GM18511 (cell line): ENCODE measurements around the gene SFT2D2.
"Not testable (repeated sequence)": the region's sequence is repeated elsewhere in the genome, so short reads cannot be mapped to it uniquely, and the experiment has no call there.

ENCODE experiments used
- ATAC-seq: cut with Tn5 transposase; IDR thresholded peaks from one replicate; pipeline ENCODE4 v1.9.1; 2021; ENCODE audit warnings: mild to moderate bottlenecking, moderate library complexity; ENCODE audit not compliant: unreplicated experiment

Gene SFT2D2

DNA sequence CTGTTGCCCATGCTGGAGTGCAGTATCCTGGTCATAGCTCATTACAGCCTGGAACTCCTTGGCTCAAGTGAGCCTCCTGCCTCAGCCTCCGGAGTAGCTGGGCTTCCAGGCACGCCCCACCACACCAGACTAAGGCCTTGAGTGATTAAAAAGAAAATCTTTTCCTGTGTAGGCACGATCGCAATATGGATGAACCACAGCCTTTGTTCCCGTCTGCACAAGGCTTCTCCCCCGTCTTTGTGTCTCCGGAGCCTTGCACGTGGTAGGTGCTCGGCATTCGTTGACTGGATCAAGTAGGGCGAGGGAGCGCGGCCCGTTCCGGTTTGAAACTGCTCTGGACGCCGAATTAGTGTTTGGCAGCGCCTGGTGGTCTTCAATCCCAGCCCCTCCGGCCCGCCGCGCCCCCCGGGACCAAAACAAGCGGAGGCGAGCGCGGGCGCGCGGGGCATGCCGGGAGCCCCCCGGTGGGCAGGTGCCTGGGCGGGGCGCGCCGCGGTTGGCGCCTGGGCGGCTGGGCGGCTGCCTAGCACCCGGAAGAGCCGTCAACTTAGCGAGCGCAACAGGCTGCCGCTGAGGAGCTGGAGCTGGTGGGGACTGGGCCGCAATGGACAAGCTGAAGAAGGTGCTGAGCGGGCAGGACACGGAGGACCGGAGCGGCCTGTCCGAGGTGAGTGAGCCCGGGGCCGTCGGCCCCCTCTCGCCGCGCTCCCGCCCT is at the start of gene SFT2D2:
TSS of gene SFT2D2 (plus strand) at position 529 of the 715 bp plus-strand sequence. CDS start at position 605, 76 bp downstream.
- peak; percentile 84 for ATAC-seq

DNA sequence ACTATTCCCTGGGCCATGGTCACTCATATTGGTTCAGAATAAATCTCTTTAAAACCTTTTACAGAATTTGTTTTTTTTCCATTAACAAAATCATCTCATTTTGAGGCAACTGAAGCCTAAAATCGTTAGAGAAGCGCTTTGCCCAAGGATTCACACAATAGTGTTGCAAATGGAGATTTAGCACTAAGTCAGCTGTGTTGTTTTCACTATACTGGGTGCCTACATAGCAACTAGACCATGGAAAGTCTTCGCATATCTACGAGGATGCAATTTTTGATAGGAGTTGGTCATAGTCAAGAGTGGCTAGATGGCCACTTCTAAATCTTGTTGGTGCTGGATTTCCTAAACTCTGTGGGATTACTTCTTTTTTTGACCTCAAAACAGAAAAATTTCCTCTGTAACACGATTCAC is 47.6 kb upstream of the SFT2D2 start:
- no peak for ATAC-seq

DNA sequence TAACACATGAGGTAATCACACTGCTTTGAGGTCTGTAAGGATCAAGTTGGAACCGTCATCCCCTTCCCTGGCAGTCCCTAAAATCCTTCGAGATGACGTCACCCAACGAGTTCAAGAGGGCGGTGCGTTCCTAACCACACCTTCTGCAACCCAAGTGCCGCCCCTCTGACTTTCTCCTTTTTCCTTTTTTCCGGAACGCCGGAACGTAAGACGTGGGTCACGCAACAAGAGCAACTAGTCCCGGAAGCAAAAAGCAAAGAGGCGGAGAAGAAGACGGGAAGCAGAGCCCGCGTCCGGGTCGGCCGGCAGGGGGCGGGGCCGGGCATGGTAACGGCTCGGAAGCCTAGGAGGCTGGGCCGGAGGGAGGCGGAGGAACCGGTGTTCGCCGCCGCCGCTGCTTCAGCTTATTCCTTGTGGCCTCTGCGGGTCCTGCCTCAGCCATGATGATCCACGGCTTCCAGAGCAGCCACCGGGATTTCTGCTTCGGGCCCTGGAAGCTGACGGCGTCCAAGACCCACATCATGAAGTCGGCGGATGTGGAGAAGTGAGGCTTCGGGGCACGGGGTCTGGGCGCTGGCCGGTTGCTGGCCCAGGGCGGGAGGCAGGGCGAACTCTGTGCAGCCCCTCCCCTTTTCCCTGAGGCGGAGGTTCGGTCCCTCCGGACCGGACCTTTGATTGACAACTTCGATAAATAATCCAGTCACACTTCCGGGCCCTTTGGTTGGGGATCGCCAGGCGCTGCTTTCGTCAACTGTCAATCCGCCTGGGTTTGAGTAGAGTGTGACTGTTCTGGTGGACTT is 47.0 kb upstream of the SFT2D2 start, which contains the start of gene TIPRL:
TSS of gene TIPRL (plus strand) at position 325 of the 800 bp plus-strand sequence. CDS start at position 441, 116 bp downstream.
- peak; percentile 91 for ATAC-seq

DNA sequence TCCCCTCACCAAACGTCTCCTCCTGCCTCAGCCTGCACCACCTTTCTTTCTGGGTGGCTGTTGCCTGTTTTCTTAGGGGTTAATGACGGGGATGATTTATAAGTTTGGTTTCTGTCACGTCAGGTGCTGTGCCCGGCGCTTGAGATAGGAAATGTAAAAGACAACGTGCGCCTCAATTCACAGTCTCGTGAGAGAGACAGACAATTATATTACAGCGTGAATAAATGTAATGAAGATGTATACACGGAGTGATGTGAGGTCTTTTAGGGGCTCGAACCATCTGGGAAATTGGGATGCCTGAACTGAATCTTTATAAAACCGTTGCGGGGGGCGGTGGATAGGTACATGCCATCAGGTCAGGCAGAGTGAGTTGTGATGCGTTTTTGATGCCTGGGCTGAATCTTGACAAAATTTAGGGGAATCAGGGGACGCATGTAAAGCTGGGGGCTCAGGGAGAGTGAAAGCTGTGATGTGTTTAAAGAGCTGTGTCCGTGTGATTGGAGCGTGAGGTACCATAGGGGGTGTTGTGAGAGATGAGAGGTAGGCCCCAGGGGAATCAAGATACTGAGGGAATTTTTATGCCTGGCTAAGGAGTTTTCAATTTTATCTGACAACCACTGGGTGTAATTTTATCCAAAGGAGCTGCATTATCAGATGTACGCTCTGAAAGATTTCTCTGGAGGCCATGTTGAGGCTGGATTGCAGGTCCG is 46.2 kb upstream of the SFT2D2 start:
- no peak for ATAC-seq

DNA sequence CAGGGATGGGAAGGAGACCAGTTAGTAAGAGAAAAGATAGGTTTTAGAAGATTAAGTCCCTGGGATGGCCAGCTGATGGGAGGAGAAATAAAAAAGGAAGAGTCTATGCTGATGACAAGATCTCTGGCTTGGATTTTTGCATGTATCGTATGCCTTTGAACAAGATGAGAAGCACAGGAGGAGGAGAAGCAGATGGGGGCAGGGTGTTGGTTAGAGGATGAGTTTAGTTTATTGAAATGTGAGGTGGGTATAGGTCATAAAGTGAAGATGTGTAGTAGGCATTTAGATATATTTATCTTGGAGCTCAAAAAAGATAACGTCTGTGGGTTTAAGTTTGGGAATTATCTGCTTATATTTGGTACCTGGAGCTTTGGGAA is 45.7 kb upstream of the SFT2D2 start:
- ATAC-seq: no peak

DNA sequence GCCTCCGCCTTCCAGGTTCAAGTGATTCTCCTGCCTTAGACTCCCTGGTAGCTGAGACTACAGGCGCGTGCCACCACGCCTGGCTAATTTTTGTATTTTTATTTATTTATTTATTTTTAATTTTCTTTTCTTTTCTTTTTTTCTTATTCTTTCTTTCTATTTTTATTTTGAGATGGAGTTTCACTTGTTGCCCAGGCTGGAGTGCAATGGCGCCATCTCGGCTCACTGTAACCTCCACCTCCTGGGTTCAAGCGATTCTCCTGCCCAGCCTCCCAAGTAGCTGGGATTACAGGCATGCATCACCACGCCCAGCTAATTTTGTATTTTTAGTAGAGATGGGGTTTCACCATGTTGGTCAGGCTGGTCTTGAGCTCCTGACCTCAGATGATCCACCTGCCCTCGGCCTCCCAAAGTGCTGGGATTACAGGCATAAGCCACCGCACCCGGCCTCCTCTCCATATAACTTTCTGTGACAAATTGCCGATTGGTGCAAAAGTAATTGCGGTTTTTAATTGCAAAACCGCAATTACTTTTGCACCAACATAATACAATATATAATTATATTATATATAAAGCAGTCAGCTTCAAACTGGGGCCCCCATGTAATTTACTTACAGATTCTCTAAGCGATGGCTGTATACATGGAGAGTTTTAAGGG is 44.6 kb upstream of the SFT2D2 start:
- ATAC-seq: not testable (repeated sequence)

DNA sequence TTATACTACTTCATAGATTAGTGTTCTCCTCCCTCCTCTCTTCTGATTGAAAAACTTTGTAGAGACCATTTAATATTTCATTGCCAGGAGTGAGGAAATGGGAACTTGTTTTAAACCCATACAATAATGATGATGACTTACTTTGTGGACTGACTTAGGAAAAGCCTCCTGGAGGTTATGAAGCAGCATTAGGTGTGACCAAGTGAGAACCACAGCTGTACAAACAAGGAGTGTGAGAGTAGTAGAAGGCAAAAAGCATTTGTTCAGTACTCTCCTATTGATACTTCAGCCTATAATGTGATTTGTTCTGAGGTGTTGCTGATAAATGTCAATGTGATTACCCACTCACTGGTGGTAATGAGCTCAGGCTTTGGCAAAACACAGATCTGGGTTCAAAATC is 38.6 kb upstream of the SFT2D2 start:
- no peak for ATAC-seq

DNA sequence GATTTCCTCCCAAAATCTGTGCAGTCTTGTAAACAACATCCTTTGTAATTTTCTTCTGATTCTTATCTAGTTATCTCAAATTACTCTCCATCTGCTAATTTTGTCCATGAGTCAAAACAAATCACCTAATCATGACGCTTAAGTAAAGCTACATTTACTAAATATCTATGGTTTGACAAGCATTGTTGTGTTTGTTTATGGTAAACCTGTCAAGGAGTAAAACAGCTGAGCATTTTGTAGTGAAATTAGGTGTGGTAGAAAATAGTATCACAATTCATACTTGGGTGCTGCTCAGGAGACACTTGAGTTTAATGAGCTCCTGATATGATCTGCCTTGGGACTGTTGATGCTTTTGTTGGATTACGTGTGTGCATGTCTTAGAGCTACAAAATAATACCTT is 35.4 kb upstream of the SFT2D2 start:
- ATAC-seq: no peak

DNA sequence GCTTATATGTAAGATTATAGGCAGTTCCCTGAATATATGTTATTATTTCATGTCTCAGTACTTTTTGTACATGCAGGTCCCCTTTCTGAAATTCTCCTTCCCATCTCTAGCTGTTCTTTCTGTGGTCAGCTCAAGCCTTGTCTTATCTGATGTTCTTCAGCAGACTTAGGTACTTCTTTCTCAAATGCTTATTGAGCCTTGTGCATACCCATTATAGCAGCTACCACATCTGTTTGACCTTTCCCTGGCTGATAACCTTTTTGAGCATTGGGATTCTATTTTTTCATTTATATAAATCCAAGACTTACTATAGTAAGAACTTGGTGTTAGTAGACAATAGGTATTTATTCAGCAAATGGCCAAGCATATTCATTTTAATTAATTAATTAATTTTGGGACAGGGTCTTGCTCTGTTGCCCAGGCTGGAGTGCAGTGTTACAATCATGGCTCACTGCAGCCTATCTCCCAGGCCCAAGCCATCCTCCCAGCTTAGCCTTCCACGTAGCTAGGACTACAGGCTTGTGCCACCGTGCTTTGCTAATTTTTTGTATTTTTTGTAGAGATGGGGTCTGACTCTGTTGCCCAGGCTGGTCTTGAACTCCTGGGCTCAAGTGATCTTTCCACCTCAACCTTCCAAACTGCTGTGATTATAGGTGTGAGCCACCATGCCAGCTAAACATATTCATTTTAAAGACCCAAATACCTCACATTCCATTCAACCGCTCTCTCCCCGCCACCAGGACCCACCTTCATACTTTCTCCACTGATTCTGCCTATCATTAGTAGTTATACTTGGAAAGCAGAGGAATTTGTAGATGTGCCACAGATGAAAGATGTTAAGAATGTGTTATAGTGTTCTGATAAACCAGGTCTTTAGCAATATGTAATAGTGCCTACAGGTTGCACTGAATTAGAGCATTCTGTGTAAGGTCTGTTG is 30.3 kb upstream of the SFT2D2 start:
- ATAC-seq: no peak

DNA sequence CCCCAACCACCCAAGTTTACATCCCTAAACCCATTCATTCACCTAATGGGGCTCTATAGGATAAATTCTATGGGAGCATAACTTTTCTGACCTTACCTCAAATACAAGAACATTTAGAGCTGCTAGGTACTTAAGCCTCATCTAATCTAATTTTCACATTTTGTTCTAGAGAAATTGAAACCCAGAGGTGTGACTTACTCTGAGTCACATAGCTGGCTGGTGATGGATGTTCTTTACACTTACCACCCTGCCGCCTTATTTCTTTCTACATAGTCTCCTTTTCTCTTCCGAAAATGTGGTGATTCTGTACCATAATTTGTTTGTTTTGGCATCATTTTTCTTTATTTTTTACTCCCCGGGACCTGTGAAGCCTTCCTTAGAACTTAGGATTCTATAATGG is 26.7 kb upstream of the SFT2D2 start:
- ATAC-seq: no peak

DNA sequence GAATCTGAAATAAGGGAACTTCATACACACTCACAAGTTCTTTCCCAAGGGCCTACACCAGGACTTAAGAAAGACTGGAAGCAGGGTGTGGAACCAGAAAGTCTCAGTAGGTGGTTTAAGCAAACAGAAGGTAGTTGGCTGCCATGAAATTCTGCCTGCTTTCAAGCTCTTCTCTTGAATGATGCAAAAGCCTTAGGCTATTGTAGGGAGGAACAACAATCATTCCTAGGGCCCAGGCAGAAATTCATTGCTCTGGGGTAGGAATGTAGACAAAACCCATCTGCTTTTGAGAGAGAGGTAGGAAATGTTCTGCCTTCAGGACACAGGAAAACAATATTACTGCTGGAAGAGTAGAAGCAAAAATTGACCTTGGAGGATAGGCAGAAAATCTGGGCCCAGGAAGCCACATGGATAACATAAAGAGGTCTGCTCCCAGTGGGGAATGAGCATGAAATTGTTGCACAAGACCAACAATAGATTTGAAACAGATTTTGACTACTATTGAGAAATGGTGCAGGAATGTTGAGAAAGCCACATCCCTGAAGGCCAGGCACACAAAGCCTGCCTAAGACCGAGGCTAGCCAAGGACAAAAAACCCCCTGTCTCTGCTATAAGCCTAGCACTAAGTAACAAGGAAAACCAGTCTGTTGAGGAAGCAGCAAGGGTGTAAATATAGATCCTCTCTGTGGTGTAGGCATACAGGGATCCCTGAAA is 22.7 kb upstream of the SFT2D2 start:
- ATAC-seq: no peak

DNA sequence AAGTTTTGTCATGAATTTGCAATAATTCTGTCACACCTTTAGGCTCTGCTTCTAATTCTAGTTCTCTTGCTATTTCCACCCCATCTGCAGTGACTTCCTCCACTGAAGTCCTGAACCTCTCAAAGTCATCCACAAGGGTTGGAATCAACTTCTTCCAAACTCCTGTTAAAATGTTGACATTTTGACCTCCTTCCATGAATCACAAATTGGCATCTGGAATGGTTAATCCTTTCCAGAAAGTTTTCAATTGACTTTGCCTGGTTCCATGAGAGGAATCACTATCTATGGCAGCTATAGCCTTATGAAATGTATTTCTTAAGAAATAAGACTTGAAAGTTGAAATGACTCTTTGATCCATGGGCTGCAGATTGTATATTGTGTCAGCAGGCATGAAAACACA is 19.7 kb upstream of the SFT2D2 start:
- no peak for ATAC-seq

DNA sequence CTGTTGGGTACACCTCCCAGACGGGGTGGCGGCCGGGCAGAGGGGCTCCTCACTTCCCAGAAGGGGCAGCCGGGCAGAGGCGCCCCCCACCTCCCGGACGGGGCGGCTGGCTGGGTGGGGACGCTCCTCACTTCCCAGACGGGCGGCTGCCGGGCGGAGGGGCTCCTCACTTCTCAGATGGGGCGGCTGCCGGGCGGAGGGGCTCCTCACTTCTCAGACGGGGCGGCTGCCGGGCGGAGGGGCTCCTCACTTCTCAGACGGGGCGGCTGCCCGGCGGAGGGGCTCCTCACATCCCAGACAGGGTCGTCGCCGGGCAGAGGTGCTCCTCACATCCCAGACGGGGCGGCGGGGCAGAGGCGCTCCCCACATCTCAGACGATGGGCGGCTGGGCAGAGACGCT is 18.1 kb upstream of the SFT2D2 start:
- ATAC-seq: not testable (repeated sequence)

DNA sequence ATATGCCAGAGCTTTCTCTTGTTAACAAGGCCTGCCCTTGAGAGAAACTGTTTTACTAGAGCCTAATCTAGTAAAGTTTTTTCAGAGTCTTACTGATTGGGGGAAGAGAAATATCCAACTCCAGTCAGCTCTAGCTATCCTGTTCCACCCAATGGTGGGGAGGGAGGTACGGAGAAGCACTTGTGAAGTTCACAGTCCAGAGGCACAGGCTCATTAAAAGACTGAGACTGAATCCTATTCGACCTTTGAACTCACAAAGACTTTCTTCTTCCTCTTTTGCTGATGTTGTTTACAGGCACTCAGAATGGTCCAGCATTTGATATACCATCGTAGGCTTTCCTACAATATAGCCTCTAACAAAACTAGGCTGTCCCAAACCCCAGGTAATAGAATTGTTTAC is 15.5 kb upstream of the SFT2D2 start:
- no peak for ATAC-seq

DNA sequence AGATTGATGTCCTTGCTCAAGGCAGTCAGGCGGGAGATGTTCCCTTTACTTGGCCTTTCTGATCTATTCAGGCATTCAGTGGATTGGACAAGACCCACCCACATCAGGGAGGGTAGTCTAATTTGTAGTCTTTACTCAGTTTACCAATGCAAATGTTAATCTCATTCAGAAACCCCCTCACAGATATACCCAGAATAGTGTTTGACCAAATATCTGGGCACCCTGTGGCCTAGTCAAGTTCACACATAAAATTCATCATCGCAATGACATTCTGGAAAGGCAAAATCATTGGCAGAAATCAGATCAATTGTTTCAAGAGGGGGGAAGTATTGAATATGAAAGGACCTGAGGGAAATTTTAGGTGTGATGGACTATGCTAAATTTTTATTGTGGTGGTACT is 12.5 kb upstream of the SFT2D2 start:
- no peak for ATAC-seq

DNA sequence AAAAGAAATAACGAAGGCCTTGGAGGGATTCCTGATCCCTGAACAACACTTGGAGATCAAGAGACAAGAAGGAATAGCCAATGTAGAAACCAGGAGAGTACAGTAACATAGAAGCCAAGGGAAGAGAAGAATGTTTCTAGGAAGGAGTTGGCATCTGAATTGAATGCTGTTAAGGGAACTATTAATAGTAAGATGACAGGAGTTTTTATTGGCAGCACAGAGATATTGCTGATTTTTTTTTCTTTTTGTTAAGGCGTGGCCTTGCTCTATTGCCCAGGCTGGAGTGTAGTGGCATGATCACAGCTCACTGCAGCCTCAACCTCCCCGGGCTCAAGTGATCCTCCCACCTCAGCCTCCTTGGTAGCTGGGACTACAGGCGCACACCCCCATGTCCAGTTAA is 9.6 kb upstream of the SFT2D2 start:
- no peak for ATAC-seq

DNA sequence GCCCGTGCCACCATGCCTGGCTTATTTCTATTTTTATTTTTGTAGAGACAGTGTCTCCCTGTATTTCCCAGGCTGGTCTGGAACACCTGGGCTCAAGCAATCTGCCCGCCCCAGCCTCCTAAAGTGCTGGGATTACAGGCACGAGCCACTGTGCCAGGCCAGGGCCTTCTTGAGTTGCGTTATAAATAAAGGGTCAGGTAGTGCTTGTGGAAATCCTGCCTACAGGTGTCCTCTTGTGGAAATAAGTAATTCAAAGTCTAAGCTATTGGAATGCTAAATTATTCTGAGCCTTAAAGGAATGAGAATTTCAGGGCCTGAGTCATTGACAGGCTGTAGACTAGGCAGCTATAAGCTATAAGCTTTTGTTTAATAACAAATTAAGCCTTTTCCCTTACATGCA is 8.1 kb upstream of the SFT2D2 start:
- no peak for ATAC-seq

DNA sequence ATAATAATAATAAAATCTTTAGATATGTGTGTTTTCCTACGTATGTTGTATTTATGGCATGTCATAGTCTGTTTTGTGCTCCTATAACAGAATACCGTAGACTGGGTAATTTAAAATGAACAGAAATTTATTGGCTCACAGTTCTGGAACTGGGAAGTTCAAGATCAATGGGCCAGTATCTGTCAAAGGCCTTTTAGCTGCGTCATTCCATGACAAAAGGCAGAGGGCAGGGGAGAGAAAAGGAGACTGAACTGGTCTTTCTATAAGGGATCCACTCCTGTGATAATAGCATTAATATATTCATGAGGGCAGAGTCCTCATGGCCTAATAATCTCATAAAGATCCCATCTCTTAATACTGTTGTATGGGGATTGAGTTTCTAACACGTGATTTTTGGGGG is 7.1 kb upstream of the SFT2D2 start:
- ATAC-seq: no peak

DNA sequence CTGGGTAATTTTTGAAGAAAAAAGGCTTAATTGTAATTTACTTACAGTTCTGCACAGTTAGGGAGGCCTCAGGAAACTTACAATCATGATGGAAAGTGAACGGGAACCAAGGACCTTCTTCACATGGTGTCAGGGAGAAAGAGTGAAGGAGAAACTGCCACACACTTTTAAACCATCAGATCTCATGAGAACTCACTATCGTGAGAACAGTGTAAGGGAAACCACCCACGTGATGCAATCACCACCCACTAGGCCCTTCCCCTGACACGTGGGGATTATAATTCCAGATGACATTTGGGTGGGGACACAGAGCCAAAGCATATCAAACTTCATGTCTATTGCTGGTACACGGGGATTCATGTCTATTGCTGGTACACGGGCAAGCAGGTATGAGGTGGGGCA is 5.3 kb upstream of the SFT2D2 start:
- no peak for ATAC-seq
